BLaER1 treated with 17β-estradiol and CSF1 and Interleukin-3, amounts not matched to agents 10 nM and 100 nM (cell line): ENCODE data around the gene GPR75.

Source experiments
- H3K27ac ChIP-seq, 11 experiments: shearing (Covaris generic); formaldehyde crosslinking; 2 replicates each; pipeline ENCODE4 v1.8.1; 2022
- H3K27me3 ChIP-seq, 11 experiments: shearing (Covaris generic); formaldehyde crosslinking; 2 replicates each; pipeline ENCODE4 v1.8.1; 2022
- H3K36me3 ChIP-seq, 11 experiments: shearing (Covaris generic); formaldehyde crosslinking; 2 replicates each; pipeline ENCODE4 v1.8.1; 2022
- H3K4me1 ChIP-seq, 10 experiments: shearing (Covaris generic); formaldehyde crosslinking; 2 replicates each; pipeline ENCODE4 v1.8.1; 2022
- H3K4me2 ChIP-seq, 11 experiments: shearing (Covaris generic); formaldehyde crosslinking; 2 replicates each; pipeline ENCODE4 v1.8.1; 2022
- H3K4me3 ChIP-seq, 10 experiments: shearing (Covaris generic); formaldehyde crosslinking; 2 replicates each; pipeline ENCODE4 v1.8.1; 2022
- H3K9ac ChIP-seq, 11 experiments: shearing (Covaris generic); formaldehyde crosslinking; 2 replicates each; pipeline ENCODE4 v1.8.1; 2022
- H3K9me3 ChIP-seq, 11 experiments: shearing (Covaris generic); formaldehyde crosslinking; replicated peaks in 1 of 11; 2 replicates each; pipeline ENCODE4 v1.8.1; 2022
- H4K20me1 ChIP-seq, 11 experiments: shearing (Covaris generic); formaldehyde crosslinking; 2 replicates each; pipeline ENCODE4 v1.8.1; 2022
- Cebpa-rat ChIP-seq, 11 experiments: shearing (Covaris generic); IDR thresholded peaks; 2 replicates each; pipeline ENCODE4 v1.8.1; 2022

Gene GPR75

GRCh38 chr2:53859206-53860181, at the start of gene GPR75:
GPR75 (minus strand) TSS chr2:53859967; CDS start chr2:53854756, 5,211 bp downstream.
- H3K4me3 ChIP-seq, result no peak within 1 kb of the TSS
- H3K9me3 ChIP-seq, result 0 out of 22 replicates have a peak, but pooled peaks cover 0 to 3% (median 0%) of the 10 kb centered on the region in 11 experiments
- H4K20me1 ChIP-seq, result peaks cover 0 to 15% (median 0%) of the 10 kb centered on the region in 11 experiments; a peak in 4 of 22 replicates
- H3K27me3 ChIP-seq, result no peaks in the 10 kb centered on the region
- H3K4me2 ChIP-seq, result no peak within 1 kb of the TSS
- H3K4me1 ChIP-seq, result no peaks in the 10 kb centered on the region
- no peak within 1 kb of the TSS for H3K9ac ChIP-seq
- TF ChIP-seq Cebpa-rat (IDR thresholded peaks at IDR 0.05), result no peak
- H3K36me3 ChIP-seq, result peaks cover 46 to 87% (median 65%) of the 10 kb centered on the region in 11 experiments
- no peak within 1 kb of the TSS for H3K27ac ChIP-seq

- Histone ChIP-seq H4K20me1 (peaks cover 0 to 11% (median 0%) of the 10 kb centered on the region in 11 experiments; a peak in 3 of 22 replicates), H3K4me1 (no peaks in the 10 kb centered on the region), H3K27me3 (no peaks in the 10 kb centered on the region), H3K36me3 (peaks cover 81 to 98% (median 88%) of the 10 kb centered on the region in 11 experiments), H3K9me3 (no peaks in the 10 kb centered on the region), H3K4me3 (no peak overlapping the region), H3K9ac (no peak overlapping the region), H3K27ac (no peak overlapping the region), H3K4me2 (no peak overlapping the region)
- no peak for TF ChIP-seq Cebpa-rat (IDR thresholded peaks at IDR 0.05)
Observed at GRCh38 chr2:53907582-53907981, 47.8 kb upstream of the GPR75 start.

GRCh38 chr2:53905396-53905795, 45.6 kb upstream of the GPR75 start:
- H3K4me1 ChIP-seq, result no peaks in the 10 kb centered on the region
- H3K4me3 ChIP-seq, result no peak overlapping the region
- no peak for TF ChIP-seq Cebpa-rat (IDR thresholded peaks at IDR 0.05)
- H3K27ac ChIP-seq, result no peak overlapping the region
- no peak overlapping the region for H3K9ac ChIP-seq
- no peaks in the 10 kb centered on the region for H3K9me3 ChIP-seq
- no peaks in the 10 kb centered on the region for H3K27me3 ChIP-seq
- peaks cover 95 to 100% (median 98%) of the 10 kb centered on the region in 11 experiments for H3K36me3 ChIP-seq
- H3K4me2 ChIP-seq, result no peak overlapping the region
- H4K20me1 ChIP-seq, result 0 out of 22 replicates have a peak, but pooled peaks cover 0 to 2% (median 0%) of the 10 kb centered on the region in 11 experiments

- no peaks in the 10 kb centered on the region; a peak in 1 of 22 replicates for H4K20me1 ChIP-seq
- TF ChIP-seq Cebpa-rat (IDR thresholded peaks at IDR 0.05), result no peak
- H3K27me3 ChIP-seq, result no peaks in the 10 kb centered on the region
- H3K36me3 ChIP-seq, result peaks cover 94 to 100% (median 100%) of the 10 kb centered on the region in 11 experiments
- no peaks in the 10 kb centered on the region for H3K9me3 ChIP-seq
- no peak overlapping the region for H3K4me2 ChIP-seq
- no peak overlapping the region for H3K4me3 ChIP-seq
- no peak overlapping the region for H3K27ac ChIP-seq
- H3K9ac ChIP-seq, result no peak overlapping the region
- no peaks in the 10 kb centered on the region for H3K4me1 ChIP-seq
Observed at GRCh38 chr2:53903011-53903410, 43.2 kb upstream of the GPR75 start.

GRCh38 chr2:53901192-53901591, 41.4 kb upstream of the GPR75 start:
- Histone ChIP-seq H3K4me3 (no peak overlapping the region), H4K20me1 (no peaks in the 10 kb centered on the region; a peak in 1 of 22 replicates), H3K9me3 (no peaks in the 10 kb centered on the region), H3K4me1 (no peaks in the 10 kb centered on the region), H3K9ac (no peak overlapping the region), H3K27me3 (no peaks in the 10 kb centered on the region), H3K27ac (no peak overlapping the region), H3K4me2 (no peak overlapping the region), H3K36me3 (peaks cover 94 to 100% (median 100%) of the 10 kb centered on the region in 11 experiments)
- no peak for TF ChIP-seq Cebpa-rat (IDR thresholded peaks at IDR 0.05)

GRCh38 chr2:53896864-53897263, 37.1 kb upstream of the GPR75 start:
- Histone ChIP-seq H3K27ac (no peak overlapping the region), H3K36me3 (peaks cover 95 to 100% (median 100%) of the 10 kb centered on the region in 11 experiments), H3K9ac (no peak overlapping the region), H3K27me3 (no peaks in the 10 kb centered on the region), H3K4me2 (no peak overlapping the region), H3K4me3 (no peak overlapping the region), H3K4me1 (no peaks in the 10 kb centered on the region), H4K20me1 (no peaks in the 10 kb centered on the region; a peak in 1 of 22 replicates), H3K9me3 (no peaks in the 10 kb centered on the region)
- TF ChIP-seq Cebpa-rat (IDR thresholded peaks at IDR 0.05), result no peak

GRCh38 chr2:53886406-53887280, 26.9 kb upstream of the GPR75 start:
- Histone ChIP-seq H3K36me3 (peaks cover 96 to 100% (median 98%) of the 10 kb centered on the region in 11 experiments), H3K9me3 (no peaks in the 10 kb centered on the region), H3K4me2 (no peak overlapping the region), H3K4me1 (no peaks in the 10 kb centered on the region), H3K4me3 (no peak overlapping the region), H3K27ac (no peak overlapping the region), H3K27me3 (no peaks in the 10 kb centered on the region), H4K20me1 (peaks cover 0 to 7% (median 0%) of the 10 kb centered on the region in 11 experiments; a peak in 2 of 22 replicates), H3K9ac (no peak overlapping the region)
- no peak for TF ChIP-seq Cebpa-rat (IDR thresholded peaks at IDR 0.05)

GRCh38 chr2:53884883-53885282, 25.1 kb upstream of the GPR75 start:
- H3K9ac ChIP-seq, result no peak overlapping the region
- no peak overlapping the region for H3K27ac ChIP-seq
- no peaks in the 10 kb centered on the region for H3K27me3 ChIP-seq
- peaks cover 93 to 100% (median 98%) of the 10 kb centered on the region in 11 experiments for H3K36me3 ChIP-seq
- no peak for TF ChIP-seq Cebpa-rat (IDR thresholded peaks at IDR 0.05)
- H4K20me1 ChIP-seq, result peaks cover 0 to 7% (median 0%) of the 10 kb centered on the region in 11 experiments; a peak in 2 of 22 replicates
- no peak overlapping the region for H3K4me3 ChIP-seq
- H3K9me3 ChIP-seq, result no peaks in the 10 kb centered on the region
- no peaks in the 10 kb centered on the region for H3K4me1 ChIP-seq
- no peak overlapping the region for H3K4me2 ChIP-seq

- no peaks in the 10 kb centered on the region for H3K4me1 ChIP-seq
- H3K36me3 ChIP-seq, result peaks cover 89 to 100% (median 97%) of the 10 kb centered on the region in 11 experiments
- peaks cover 0 to 7% (median 0%) of the 10 kb centered on the region in 11 experiments; a peak in 2 of 22 replicates for H4K20me1 ChIP-seq
- no peak overlapping the region for H3K9ac ChIP-seq
- 0 out of 22 replicates have a peak, but pooled peaks cover 0 to 3% (median 0%) of the 10 kb centered on the region in 11 experiments for H3K9me3 ChIP-seq
- no peaks in the 10 kb centered on the region for H3K27me3 ChIP-seq
- no peak overlapping the region for H3K4me2 ChIP-seq
- no peak for TF ChIP-seq Cebpa-rat (IDR thresholded peaks at IDR 0.05)
- H3K27ac ChIP-seq, result no peak overlapping the region
- H3K4me3 ChIP-seq, result no peak overlapping the region
Observed at GRCh38 chr2:53881986-53882385, 22.2 kb upstream of the GPR75 start.
